Fibroblast of the aortic adventitia (primary cell): ENCODE measurements around the gene PTOV1. TPM values are rescaled to one million over a fixed set of nuclear protein-coding genes. Genes with fewer than 3 reads are reported as not detected.

Source experiments
- DNase-seq: peaks from one replicate; pipeline ENCODE4 v3.0.0-alpha.2; 2010; ENCODE audit warnings: low read depth
- H3K4me3 ChIP-seq: 2 replicates; pipeline ENCODE4 v1.5.1; 2011; ENCODE audit warnings: low read depth, mild to moderate bottlenecking, control low read depth, low read length, moderate library complexity
- CTCF ChIP-seq: IDR thresholded peaks from 2 replicates; pipeline ENCODE4 v1.5.1; 2011; ENCODE audit warnings: mild to moderate bottlenecking, low read length, control low read depth, inconsistent platforms; ENCODE audit not compliant: insufficient read depth
- total RNA-seq: library from RNA; depleted of rRNA; stranded (reverse); fragments of >200 nt; gene quantifications from 2 replicates; pipeline ENCODE4 v1.2.3, GENCODE V29; 2012; ENCODE audit warnings: low replicate concordance

Gene PTOV1
- total RNA-seq, 1 donor = 46.2 TPM

GRCh38 chr19:49876422-49877019, 25.6 kb downstream of the PTOV1 start:
- DNase-seq = peak; percentile 100
- TF ChIP-seq CTCF = no peak
- H3K4me3 ChIP-seq = peak overlapping the region; percentile 100

- H3K4me3 ChIP-seq = peak within 1 kb of the TSS; percentile 100
- DNase-seq = peak; percentile 100
- no peak for TF ChIP-seq CTCF
Observed at GRCh38 chr19:49877020-49877878, 26.3 kb downstream of the PTOV1 start, which contains the start of the genes AKT1S1 and TBC1D17. AKT1S1 (minus strand) TSS chr19:49877355; CDS start chr19:49873295, 4,060 bp downstream. TBC1D17 (plus strand) TSS chr19:49877702; CDS start chr19:49877724, 22 bp downstream.

GRCh38 chr19:49877879-49878743, 27.2 kb downstream of the PTOV1 start:
- peak; percentile 96 for DNase-seq
- peak overlapping the region; percentile 95 for H3K4me3 ChIP-seq
- no peak for TF ChIP-seq CTCF

DNA sequence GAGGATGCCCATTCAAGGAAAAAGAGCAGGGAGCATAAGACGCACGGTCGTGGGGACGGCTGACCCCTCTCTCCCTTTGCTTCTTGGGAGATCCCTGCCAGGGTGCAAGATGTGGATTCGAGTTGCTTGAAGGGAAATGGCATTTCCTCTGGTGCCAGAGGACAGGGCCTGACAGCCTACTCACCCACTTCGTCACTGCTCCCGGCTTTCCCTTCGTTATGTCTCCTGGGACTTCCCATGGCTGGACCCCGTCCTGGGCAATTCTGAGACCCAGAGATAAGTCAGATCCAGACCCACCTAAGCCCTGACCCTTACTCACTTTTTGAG, 27.7 kb downstream of the PTOV1 start:
- DNase-seq = no peak
- peak overlapping the region; percentile 95 for H3K4me3 ChIP-seq
- no peak for TF ChIP-seq CTCF

DNA sequence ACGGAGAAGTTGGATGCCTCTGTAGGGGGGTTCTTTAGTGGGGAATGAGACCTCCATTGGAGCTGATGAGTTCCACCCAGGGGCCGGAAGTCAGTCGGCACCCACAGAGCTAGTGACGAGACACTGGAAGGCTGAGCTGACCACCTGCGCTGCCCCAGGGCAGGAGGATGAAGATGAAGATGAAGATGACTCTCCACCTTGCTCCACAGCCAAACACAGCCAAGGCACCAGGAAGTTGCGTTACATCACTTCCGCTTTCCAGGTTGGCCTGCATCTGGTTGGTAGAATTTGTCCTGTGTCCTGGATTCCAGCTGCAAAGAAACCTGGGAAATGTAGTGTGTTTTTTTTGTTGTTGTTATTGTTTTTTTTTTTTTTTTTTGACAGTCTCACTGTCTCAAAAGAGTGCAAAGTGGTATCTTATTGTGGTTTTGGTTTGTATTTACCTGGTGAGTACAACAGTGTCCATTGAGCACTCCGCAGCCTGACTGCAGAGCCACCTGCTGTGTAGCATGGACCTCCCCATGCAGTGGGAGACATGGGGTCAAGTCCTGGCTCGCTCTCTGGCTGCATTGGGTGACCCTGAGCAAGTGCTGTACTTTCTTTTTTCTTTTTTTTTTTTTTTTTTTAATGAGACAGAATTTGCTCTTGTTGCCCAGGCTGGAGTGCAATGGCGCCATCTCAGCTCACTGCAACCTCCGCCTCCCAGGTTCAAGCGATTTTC, 28.4 kb downstream of the PTOV1 start:
- no peak overlapping the region for H3K4me3 ChIP-seq

More for the DNA sequence above, 28.4 kb downstream of the PTOV1 start:
- no peak for DNase-seq
- TF ChIP-seq CTCF = no peak
